ENCODE data around the gene C1QTNF12. TPM values are rescaled to one million over a fixed set of nuclear protein-coding genes. Genes with fewer than 3 reads are reported as not detected.

The C1QTNF12 gene
- total and polyA plus RNA-seq, 2 donors (not counting 3 experiments of a cell fraction or from before 2014, with no cell fraction given) = 1.0 to 1.9 TPM

- no peak overlapping the region for H3K4me3 ChIP-seq (replicated peaks in 1 of 3; ENCODE audit: insufficient read depth in 1 of 3, low read depth in 1 of 3, low read length in 3 of 3)
- H3K4me1 ChIP-seq (ENCODE audit: control insufficient read depth, extremely low read depth, insufficient read depth, low read length) = peaks cover 19% of the 10 kb centered on the region
- BruUV-seq (replicated peaks) = no TSS peak
- H4K20me1 ChIP-seq (replicated peaks; ENCODE audit: control insufficient read depth, extremely low read depth, insufficient read depth, low read length) = no peaks in the 10 kb centered on the region
- peaks cover 9 to 33% of the 10 kb centered on the region in 2 experiments for H3K36me3 ChIP-seq (ENCODE audit: control insufficient read depth in 2 of 2, extremely low read depth in 1 of 2, insufficient read depth in 2 of 2, low read length in 2 of 2)
- DNase-seq (ENCODE audit: low read depth, low spot score) = no peak
- no peaks in the 10 kb centered on the region for H3K9me3 ChIP-seq (replicated peaks; ENCODE audit: control insufficient read depth, insufficient read depth, low read length)
- no peak for TF ChIP-seq POLR2A (IDR thresholded peaks at IDR 0.05; ENCODE audit: low read depth, low read length)
- TF ChIP-seq MYC (IDR thresholded peaks at IDR 0.05; ENCODE audit: low read depth, low read length) = no peak
- TF ChIP-seq GATA2 (IDR thresholded peaks at IDR 0.05; ENCODE audit: insufficient read depth, insufficient read length, low read depth, low read length) = no peak
- no peak for TF ChIP-seq EZH2 (IDR thresholded peaks at IDR 0.05; ENCODE audit: borderline replicate concordance, low read depth, low read length, severe bottlenecking)
- TF ChIP-seq FOS (IDR thresholded peaks at IDR 0.05; ENCODE audit: borderline replicate concordance, insufficient read depth, low read length) = no peak
- TF ChIP-seq POLR2AphosphoS5 (IDR thresholded peaks at IDR 0.05; ENCODE audit: insufficient read depth, low read depth, low read length) = no peak
- TF ChIP-seq JUN (IDR thresholded peaks at IDR 0.05; ENCODE audit: borderline replicate concordance, insufficient read depth, insufficient read length, low read depth) = no peak
- TF ChIP-seq CTCF (IDR thresholded peaks at IDR 0.05; ENCODE audit: extremely low read depth in 1 of 2, insufficient read depth in 1 of 2, low read depth in 1 of 2, low read length in 2 of 2) = no peak
- TF ChIP-seq MAX (IDR thresholded peaks at IDR 0.05; ENCODE audit: insufficient read depth, insufficient read length) = no peak
- ChIA-PET POLR2A (no interaction called here), CTCF (no interaction called here)
- intact Hi-C loops (cut with micrococcal nuclease) (no loop called here), dilution Hi-C loops (cut with MboI; ENCODE audit: extremely low pct_ligation_motif_present, low sequenced_read_pairs) (no loop called here)
- no peak overlapping the region for H3K4me2 ChIP-seq (ENCODE audit: insufficient read depth, low read length)
- H3K27ac ChIP-seq (ENCODE audit: insufficient read depth, low read depth, low read length) = no peak overlapping the region
- no peak overlapping the region for H2AFZ ChIP-seq (ENCODE audit: low read depth, low read length)
- no peak for FAIRE-seq
- peaks cover 14% of the 10 kb centered on the region for H3K79me2 ChIP-seq (ENCODE audit: control insufficient read depth, insufficient read depth, low read length)
- H3K9ac ChIP-seq (replicated peaks; ENCODE audit: extremely low read depth, insufficient read depth, low read length) = no peak overlapping the region
- no peaks in the 10 kb centered on the region for H3K9me1 ChIP-seq (replicated peaks; ENCODE audit: control insufficient read depth, extremely low read depth, insufficient read depth, low read length)
- H3K27me3 ChIP-seq (ENCODE audit: control insufficient read depth in 2 of 2, insufficient read depth in 2 of 2, low read length in 2 of 2) = no peaks in the 10 kb centered on the region
These were observed 13.0 kb upstream of the C1QTNF12 start for GRCh38 chr1:1259540-1259939.
